Smooth muscle cell (in vitro differentiated cells): ENCODE data around the gene PTTG1. TPM values are rescaled to one million over a fixed set of nuclear protein-coding genes. Genes with fewer than 3 reads are reported as not detected.

Source experiments
- DNase-seq: peaks from one replicate; lab custom pipeline; 2025; ENCODE audit not compliant: unreplicated experiment; lab: John Stamatoyannopoulos, UW
- H2AFZ ChIP-seq: fragments of 200-600 bp; sonication (generic); 2 replicates; pipeline ENCODE4 v1.6.0; 2016; ENCODE audit warnings: antibody characterized with exemption, low read depth, mild to moderate bottlenecking
- H3F3A ChIP-seq: fragments of 200-600 bp; sonication (generic); 2 replicates; pipeline ENCODE4 v1.6.0; 2017; ENCODE audit warnings: antibody characterized with exemption, low read depth
- H3K27ac ChIP-seq: fragments of 200-600 bp; sonication (generic); 2 replicates; pipeline ENCODE4 v1.5.1; 2016; ENCODE audit warnings: low read depth, mild to moderate bottlenecking
- H3K27me3 ChIP-seq: fragments of 200-600 bp; sonication (generic); 2 replicates; pipeline ENCODE4 v1.6.1; 2016; ENCODE audit warnings: low read depth, mild to moderate bottlenecking
- H3K36me3 ChIP-seq: fragments of 200-600 bp; sonication (generic); 2 replicates; pipeline ENCODE4 v1.5.1; 2016; ENCODE audit warnings: low read depth
- H3K4me1 ChIP-seq: fragments of 200-600 bp; sonication (generic); 2 replicates; pipeline ENCODE4 v1.5.1; 2016; ENCODE audit warnings: low read depth
- H3K4me2 ChIP-seq: fragments of 200-600 bp; sonication (generic); 2 replicates; pipeline ENCODE4 v1.6.0; 2016; ENCODE audit warnings: mild to moderate bottlenecking
- H3K4me3 ChIP-seq: fragments of 200-600 bp; sonication (generic); 2 replicates; pipeline ENCODE4 v1.5.1; 2016; ENCODE audit warnings: mild to moderate bottlenecking
- H3K79me2 ChIP-seq: fragments of 200-600 bp; sonication (generic); 2 replicates; pipeline ENCODE4 v1.6.0; 2016; ENCODE audit warnings: low read depth, mild to moderate bottlenecking
- H3K9ac ChIP-seq: fragments of 200-600 bp; sonication (generic); 2 replicates; pipeline ENCODE4 v1.6.0; 2016; ENCODE audit warnings: low read depth
- H3K9me3 ChIP-seq: fragments of 200-600 bp; sonication (generic); replicated peaks from 2 replicates; pipeline ENCODE4 v1.5.1; 2016; ENCODE audit warnings: low read depth
- H4K20me1 ChIP-seq: fragments of 200-600 bp; sonication (generic); 2 replicates; pipeline ENCODE4 v1.6.0; 2016; ENCODE audit warnings: low read depth
- CTCF ChIP-seq: fragments of 200-600 bp; sonication (generic); IDR thresholded peaks from 2 replicates; pipeline ENCODE4 v1.5.1; 2017; ENCODE audit warnings: borderline replicate concordance, mild to moderate bottlenecking, antibody characterized with exemption; ENCODE audit not compliant: insufficient read depth, poor library complexity, severe bottlenecking
- WGBS: methylation state at CpG from one replicate; pipeline ENCODE4 v1.1.7; 2016; ENCODE audit warnings: low lambda C conversion rate; 5-methylcytosine and 5-hydroxymethylcytosine counted together
- polyA plus RNA-seq: library from polyadenylated mRNA; unstranded; fragments of >200 nt; fragmentation: Nextera tagmentation; extraction: Ambion mirVana; gene quantifications from 2 replicates; pipeline ENCODE4 v1.2.1, GENCODE V29; 2016
- total RNA-seq: library from RNA; depleted of rRNA; stranded (reverse); fragments of >200 nt; gene quantifications from 2 replicates; pipeline ENCODE4 v1.2.3, GENCODE V29; 2014

The PTTG1 gene
- total and polyA plus RNA-seq, 2 experiments from 2014 or later: 92.3 to 98.7 TPM

- WGBS: 95% methylated on average over 9 of the region's 9 CpGs
Measured at GRCh38 chr5:160456480-160457177, 35.0 kb downstream of the PTTG1 start.

GRCh38 chr5:160457252-160457651 is 35.6 kb downstream of the PTTG1 start:
- H4K20me1 ChIP-seq: no peaks in the 10 kb centered on the region
- no peaks in the 10 kb centered on the region for H3K9me3 ChIP-seq
- no peak for DNase-seq
- no peaks in the 10 kb centered on the region for H3F3A ChIP-seq
- 92% methylated on average over 5 of the region's 5 CpGs for WGBS
- no peaks in the 10 kb centered on the region for H3K36me3 ChIP-seq
- no peaks in the 10 kb centered on the region for H3K4me1 ChIP-seq
- H2AFZ ChIP-seq: no peak overlapping the region
- H3K27me3 ChIP-seq: no peaks in the 10 kb centered on the region
- H3K79me2 ChIP-seq: no peaks in the 10 kb centered on the region
- TF ChIP-seq CTCF: no peak
- no peak overlapping the region for H3K4me2 ChIP-seq
- H3K27ac ChIP-seq: no peak overlapping the region
- H3K9ac ChIP-seq: no peak overlapping the region
- no peak overlapping the region for H3K4me3 ChIP-seq

More at GRCh38 chr5:160456480-160457177, 35.0 kb downstream of the PTTG1 start:
- Histone ChIP-seq H4K20me1 (no peaks in the 10 kb centered on the region), H3K4me1 (no peaks in the 10 kb centered on the region), H3F3A (no peaks in the 10 kb centered on the region), H3K4me2 (no peak overlapping the region), H3K4me3 (no peak overlapping the region), H3K36me3 (no peaks in the 10 kb centered on the region), H3K9ac (no peak overlapping the region), H2AFZ (no peak overlapping the region), H3K27ac (no peak overlapping the region), H3K79me2 (no peaks in the 10 kb centered on the region), H3K27me3 (no peaks in the 10 kb centered on the region), H3K9me3 (no peaks in the 10 kb centered on the region)
- no peak for DNase-seq
- TF ChIP-seq CTCF: no peak

- Histone ChIP-seq H3F3A (no peaks in the 10 kb centered on the region), H3K4me2 (no peak overlapping the region), H2AFZ (no peak overlapping the region), H3K9me3 (no peaks in the 10 kb centered on the region), H3K79me2 (no peaks in the 10 kb centered on the region), H3K9ac (no peak overlapping the region), H4K20me1 (no peaks in the 10 kb centered on the region), H3K4me1 (no peaks in the 10 kb centered on the region), H3K4me3 (no peak overlapping the region), H3K27ac (no peak overlapping the region), H3K27me3 (no peaks in the 10 kb centered on the region), H3K36me3 (no peaks in the 10 kb centered on the region)
- no peak for TF ChIP-seq CTCF
- WGBS: 67% methylated on average over 8 of the region's 8 CpGs
- no peak for DNase-seq
Measured at GRCh38 chr5:160458806-160459800, 37.4 kb downstream of the PTTG1 start.
